Measurements from ENCODE around the gene R3HDML.

GRCh38 chr20:44306927-44307326 lies 29.9 kb upstream of the R3HDML start:
- TF ChIP-seq POLR2A (IDR thresholded peaks at IDR 0.05) (no peak), CTCF (IDR thresholded peaks at IDR 0.05) (no peak)
